ENCODE results near the gene YJU2. TPM values are rescaled to one million over a fixed set of nuclear protein-coding genes. Genes with fewer than 3 reads are reported as not detected.

YJU2 gene
- total RNA-seq, 4 donors from 2014 or later = 17.0 to 29.1 (median 26.4) TPM

- peaks cover 0 to 72% (median 0%) of the 10 kb centered on the region in 4 donors for H3K27me3 ChIP-seq
Measured at GRCh38 chr19:4291184-4291732, 44.4 kb downstream of the YJU2 start.

GRCh38 chr19:4292515-4292914, 45.6 kb downstream of the YJU2 start:
- H3K4me1 ChIP-seq = peaks cover 0 to 3% (median 0%) of the 10 kb centered on the region in 4 donors
- H3K9me3 ChIP-seq = no peaks in the 10 kb centered on the region
- no peaks in the 10 kb centered on the region for H3K36me3 ChIP-seq
- peaks cover 0 to 73% (median 0%) of the 10 kb centered on the region in 4 donors for H3K27me3 ChIP-seq
- intact Hi-C loops (cut with DNase I) = no loop called here
- 86% methylated on average over 13 of the region's 15 CpGs for WGBS
- H3K27ac ChIP-seq (replicated peaks in 1 of 4) = no peak overlapping the region
- H3K4me3 ChIP-seq = no peak overlapping the region
- TF ChIP-seq POLR2A (IDR thresholded peaks at IDR 0.05; ENCODE audit: low read depth) = no peak
- TF ChIP-seq CTCF (IDR thresholded peaks at IDR 0.05) = no peak
- TF ChIP-seq EP300 (IDR thresholded peaks at IDR 0.05) = no peak
- no peak for TF ChIP-seq POLR2AphosphoS5 (IDR thresholded peaks at IDR 0.05)
- no peak for DNase-seq (ENCODE audit: extremely low spot score)

More at GRCh38 chr19:4291184-4291732, 44.4 kb downstream of the YJU2 start:
- Histone ChIP-seq H3K4me3 (no peak overlapping the region), H3K27ac (replicated peaks in 1 of 4) (no peak overlapping the region), H3K9me3 (no peaks in the 10 kb centered on the region), H3K4me1 (no peaks in the 10 kb centered on the region), H3K36me3 (no peaks in the 10 kb centered on the region)
- 63% methylated on average over 6 of the region's 8 CpGs for WGBS
- no peak for DNase-seq (ENCODE audit: extremely low spot score)
- TF ChIP-seq POLR2A (IDR thresholded peaks at IDR 0.05; ENCODE audit: low read depth) = no peak
- no peak for TF ChIP-seq CTCF (IDR thresholded peaks at IDR 0.05)
- no peak for TF ChIP-seq POLR2AphosphoS5 (IDR thresholded peaks at IDR 0.05)
- TF ChIP-seq EP300 (IDR thresholded peaks at IDR 0.05) = no peak
- intact Hi-C loops (cut with DNase I) = no loop called here

- WGBS = 68% methylated on average over 9 of the region's 10 CpGs
- Histone ChIP-seq H3K9me3 (no peaks in the 10 kb centered on the region), H3K27me3 (peaks cover 0 to 78% (median 0%) of the 10 kb centered on the region in 4 donors), H3K27ac (replicated peaks in 1 of 4) (no peak overlapping the region), H3K4me3 (no peak overlapping the region), H3K36me3 (no peaks in the 10 kb centered on the region), H3K4me1 (peaks cover 0 to 3% (median 0%) of the 10 kb centered on the region in 4 donors)
- TF ChIP-seq POLR2AphosphoS5 (IDR thresholded peaks at IDR 0.05) (no peak), CTCF (IDR thresholded peaks at IDR 0.05) (no peak), EP300 (IDR thresholded peaks at IDR 0.05) (no peak), POLR2A (IDR thresholded peaks at IDR 0.05; ENCODE audit: low read depth) (no peak)
- intact Hi-C loops (cut with DNase I) = no loop called here
- DNase-seq (ENCODE audit: extremely low spot score) = no peak
Measured at GRCh38 chr19:4294389-4294788, 47.5 kb downstream of the YJU2 start.

GRCh38 chr19:4295972-4296771, 49.3 kb downstream of the YJU2 start:
- 55% methylated on average over 12 of the region's 14 CpGs for WGBS
- TF ChIP-seq POLR2A (IDR thresholded peaks at IDR 0.05; ENCODE audit: low read depth) (no peak), POLR2AphosphoS5 (IDR thresholded peaks at IDR 0.05) (no peak)

More at GRCh38 chr19:4295972-4296771, 49.3 kb downstream of the YJU2 start:
- Histone ChIP-seq H3K27ac (replicated peaks in 1 of 4) (no peak overlapping the region), H3K4me1 (peaks cover 0 to 3% (median 0%) of the 10 kb centered on the region in 4 donors), H3K4me3 (no peak overlapping the region), H3K36me3 (no peaks in the 10 kb centered on the region), H3K27me3 (peaks cover 0 to 72% (median 0%) of the 10 kb centered on the region in 4 donors), H3K9me3 (no peaks in the 10 kb centered on the region)
- intact Hi-C loops (cut with DNase I) = no loop called here
- no peak for DNase-seq (ENCODE audit: extremely low spot score)

Measured in esophagus muscularis mucosa (tissue), 4 donors.